GM12865 (cell line): Measurements from ENCODE around the gene IL36G.
A peak's percentile ranks its signal among the peaks of the same experiment; 100 is the strongest.

Source experiments
- DNase-seq: peaks from one replicate; pipeline ENCODE4 v3.0.0; 2010; ENCODE audit warnings: low read depth
- H3K4me3 ChIP-seq: 2 replicates; pipeline ENCODE4 v1.5.1; 2011; ENCODE audit warnings: mild to moderate bottlenecking, low read depth, low read length, control low read depth
- TF ChIP-seq, protein P1 (sequence below): IDR thresholded peaks from 2 replicates; pipeline ENCODE4 v1.5.1; 2011; ENCODE audit warnings: low read length, control low read depth, low read depth, inconsistent platforms; ENCODE audit not compliant: insufficient read depth; ENCODE audit errors: missing control alignments

IL36G gene

DNA sequence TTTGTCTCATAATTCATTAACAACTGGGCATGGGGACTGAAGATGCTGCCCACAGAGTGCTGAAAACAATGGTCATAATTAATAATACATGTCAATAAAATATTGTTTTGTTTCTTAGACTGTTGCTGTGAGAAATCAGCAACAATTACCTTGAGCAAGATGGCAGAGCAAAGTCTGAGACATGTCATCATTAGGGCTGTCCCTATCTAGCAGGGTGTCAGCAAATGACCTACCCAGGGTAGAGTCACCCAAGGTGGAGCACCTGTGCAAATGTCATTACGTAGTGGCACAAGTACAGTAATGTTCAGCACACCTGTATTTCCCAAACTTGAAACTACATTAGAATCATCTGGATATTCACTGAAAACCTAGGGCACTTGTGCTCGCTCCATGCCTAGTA lies 16.8 kb downstream of the IL36G start:
- no peak for DNase-seq
- H3K4me3 ChIP-seq, result no peak overlapping the region
- TF ChIP-seq, protein P1, sequence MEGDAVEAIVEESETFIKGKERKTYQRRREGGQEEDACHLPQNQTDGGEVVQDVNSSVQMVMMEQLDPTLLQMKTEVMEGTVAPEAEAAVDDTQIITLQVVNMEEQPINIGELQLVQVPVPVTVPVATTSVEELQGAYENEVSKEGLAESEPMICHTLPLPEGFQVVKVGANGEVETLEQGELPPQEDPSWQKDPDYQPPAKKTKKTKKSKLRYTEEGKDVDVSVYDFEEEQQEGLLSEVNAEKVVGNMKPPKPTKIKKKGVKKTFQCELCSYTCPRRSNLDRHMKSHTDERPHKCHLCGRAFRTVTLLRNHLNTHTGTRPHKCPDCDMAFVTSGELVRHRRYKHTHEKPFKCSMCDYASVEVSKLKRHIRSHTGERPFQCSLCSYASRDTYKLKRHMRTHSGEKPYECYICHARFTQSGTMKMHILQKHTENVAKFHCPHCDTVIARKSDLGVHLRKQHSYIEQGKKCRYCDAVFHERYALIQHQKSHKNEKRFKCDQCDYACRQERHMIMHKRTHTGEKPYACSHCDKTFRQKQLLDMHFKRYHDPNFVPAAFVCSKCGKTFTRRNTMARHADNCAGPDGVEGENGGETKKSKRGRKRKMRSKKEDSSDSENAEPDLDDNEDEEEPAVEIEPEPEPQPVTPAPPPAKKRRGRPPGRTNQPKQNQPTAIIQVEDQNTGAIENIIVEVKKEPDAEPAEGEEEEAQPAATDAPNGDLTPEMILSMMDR, result no peak

DNA sequence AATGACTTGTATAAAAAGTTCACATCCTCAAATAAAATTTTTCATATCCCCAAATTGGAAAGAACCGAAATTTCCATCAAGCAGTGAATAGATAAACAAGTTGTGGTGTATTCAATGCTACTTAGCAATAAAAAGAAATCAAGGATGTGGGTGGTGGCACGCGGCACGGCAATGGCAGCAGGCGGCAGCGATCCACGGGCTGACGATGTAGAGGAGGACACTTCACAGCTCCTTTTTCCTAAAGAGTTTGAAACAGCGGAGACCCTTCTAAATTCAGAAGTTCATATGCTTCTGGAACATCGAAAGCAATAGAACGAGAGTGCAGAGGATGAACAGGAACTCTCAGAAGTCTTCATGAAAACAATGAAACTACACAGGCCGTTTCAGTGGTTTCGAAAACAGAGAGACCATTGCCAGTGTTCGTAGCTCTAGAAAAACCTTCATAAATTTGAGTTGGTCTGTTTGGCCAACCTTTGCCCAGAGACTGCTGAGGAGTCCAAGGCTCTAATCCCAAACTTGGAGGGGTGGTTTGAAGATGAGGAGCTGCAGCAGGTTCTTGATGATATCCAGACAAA lies 17.6 kb downstream of the IL36G start:
- H3K4me3 ChIP-seq, result no peak overlapping the region
- TF ChIP-seq, protein P1, result no peak
- peak; percentile 26 for DNase-seq

DNA sequence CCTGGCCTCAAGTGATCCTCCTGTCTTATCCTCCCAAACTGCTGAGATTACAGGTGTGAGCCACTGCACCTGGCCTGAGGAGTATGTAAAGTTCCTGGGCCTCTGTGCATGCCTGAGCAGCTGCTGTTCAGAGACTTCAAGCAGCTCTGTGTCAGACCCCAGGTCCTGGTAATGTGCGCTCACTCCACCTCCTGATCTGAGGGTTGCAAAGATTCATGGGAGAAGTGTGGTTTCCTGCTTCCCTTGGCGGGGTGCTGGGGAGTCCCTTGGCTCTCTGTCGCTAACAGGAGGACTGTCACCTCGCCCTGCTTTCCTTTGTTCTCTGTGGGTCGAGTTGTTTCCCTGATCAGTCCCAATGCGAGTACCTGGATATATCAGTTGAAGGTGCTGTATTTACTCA lies 18.8 kb downstream of the IL36G start:
- H3K4me3 ChIP-seq, result no peak overlapping the region
- DNase-seq, result peak; percentile 43
- TF ChIP-seq, protein P1, result no peak

DNA sequence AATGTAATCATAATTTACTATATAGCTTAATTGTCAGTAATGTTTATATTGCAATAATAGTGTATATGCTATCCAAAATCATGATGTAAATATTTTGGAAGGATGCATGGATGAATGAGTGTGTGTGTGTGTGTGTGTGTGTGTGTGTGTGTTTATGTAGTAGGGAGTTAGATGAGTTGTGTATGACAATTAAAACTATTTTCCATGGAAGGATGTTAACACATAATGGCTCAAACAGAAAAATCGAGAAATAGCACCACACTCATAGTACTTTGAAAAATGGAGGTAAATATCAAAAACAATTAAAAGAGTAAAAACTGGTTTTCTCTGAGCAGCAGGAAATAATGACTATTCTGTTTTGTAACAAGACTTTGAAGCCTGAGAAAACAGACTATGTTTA lies 19.3 kb downstream of the IL36G start:
- TF ChIP-seq, protein P1, result no peak
- no peak overlapping the region for H3K4me3 ChIP-seq
- DNase-seq, result no peak

DNA sequence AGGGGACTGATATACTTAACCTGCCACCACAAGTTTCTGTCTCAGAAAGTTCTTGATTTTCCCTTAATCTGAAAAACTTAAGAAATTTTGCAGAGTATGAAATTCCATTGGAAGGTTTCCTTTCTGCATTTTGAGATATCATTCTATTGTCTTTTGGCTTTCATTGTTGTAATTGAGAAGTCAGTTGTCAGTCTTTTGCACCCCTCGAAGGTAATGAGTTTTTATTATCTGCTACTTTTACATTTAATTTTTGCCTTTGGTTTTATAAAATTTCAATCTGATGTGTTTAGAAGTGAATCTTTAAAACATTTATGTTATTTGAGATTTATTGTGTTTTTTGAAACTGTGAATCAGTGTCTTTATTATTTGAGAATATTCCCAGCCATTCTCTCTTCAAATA lies 22.6 kb downstream of the IL36G start:
- no peak overlapping the region for H3K4me3 ChIP-seq
- DNase-seq, result no peak
- TF ChIP-seq, protein P1, result no peak

DNA sequence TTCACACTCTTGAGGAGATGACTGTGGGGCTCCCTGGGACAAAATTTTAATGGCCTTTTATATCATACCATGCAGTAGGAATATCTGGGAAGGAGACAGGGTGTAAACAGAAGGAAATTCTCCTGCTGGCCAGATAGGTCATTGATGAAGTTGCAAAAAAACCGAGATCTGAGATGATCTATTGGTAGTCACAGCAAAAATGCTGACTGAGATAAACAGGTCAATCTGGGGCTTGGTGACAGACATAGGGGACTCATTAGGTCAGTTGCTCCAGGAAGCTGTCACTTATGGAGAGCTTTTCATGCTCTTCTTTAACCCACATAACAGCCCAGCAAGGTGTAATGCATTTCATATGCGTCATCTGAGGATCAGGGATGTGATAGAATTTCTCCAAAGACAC lies 24.9 kb downstream of the IL36G start:
- H3K4me3 ChIP-seq, result no peak overlapping the region
- TF ChIP-seq, protein P1, result no peak
- DNase-seq, result no peak

DNA sequence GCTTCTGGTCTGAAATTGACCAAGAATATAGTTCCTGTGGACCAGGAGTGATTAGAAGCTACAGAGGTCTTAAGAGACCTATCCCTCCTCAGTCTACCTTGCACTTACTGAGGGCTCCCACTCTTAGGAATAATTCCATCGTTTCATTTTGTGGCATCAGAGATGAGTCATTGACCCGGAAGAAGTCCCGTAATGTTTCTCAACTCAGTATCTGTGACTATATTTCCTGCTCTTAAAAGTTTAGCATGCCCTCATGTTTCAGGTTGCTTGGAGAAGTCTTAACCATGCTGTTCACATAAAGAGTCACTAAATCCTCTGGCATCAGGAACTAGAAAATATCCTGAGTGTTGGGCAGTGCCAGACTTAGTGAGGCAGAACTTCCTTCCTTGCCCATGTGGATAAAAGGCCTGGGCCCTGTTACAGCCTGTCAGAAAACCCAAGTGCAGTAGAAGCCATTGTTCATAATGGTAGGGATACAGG lies 27.3 kb downstream of the IL36G start, which contains the start of gene IL36A:
IL36A (plus strand) TSS at position 430 of the 480 bp plus-strand sequence. CDS start 413 bp downstream, outside the sequence.
- TF ChIP-seq, protein P1, result no peak
- no peak for DNase-seq

More for the DNA sequence above, 27.3 kb downstream of the IL36G start, which contains the start of gene IL36A:
- no peak within 1 kb of the TSS for H3K4me3 ChIP-seq
